ENCODE results near the gene LRP10. TPM values are rescaled to one million over a fixed set of nuclear protein-coding genes. Genes with fewer than 3 reads are reported as not detected.

LRP10 gene
- polyA plus RNA-seq, 2 of the 4 experiments (the other 2 are of a cell fraction), result 57.2 to 74.3 TPM

DNA sequence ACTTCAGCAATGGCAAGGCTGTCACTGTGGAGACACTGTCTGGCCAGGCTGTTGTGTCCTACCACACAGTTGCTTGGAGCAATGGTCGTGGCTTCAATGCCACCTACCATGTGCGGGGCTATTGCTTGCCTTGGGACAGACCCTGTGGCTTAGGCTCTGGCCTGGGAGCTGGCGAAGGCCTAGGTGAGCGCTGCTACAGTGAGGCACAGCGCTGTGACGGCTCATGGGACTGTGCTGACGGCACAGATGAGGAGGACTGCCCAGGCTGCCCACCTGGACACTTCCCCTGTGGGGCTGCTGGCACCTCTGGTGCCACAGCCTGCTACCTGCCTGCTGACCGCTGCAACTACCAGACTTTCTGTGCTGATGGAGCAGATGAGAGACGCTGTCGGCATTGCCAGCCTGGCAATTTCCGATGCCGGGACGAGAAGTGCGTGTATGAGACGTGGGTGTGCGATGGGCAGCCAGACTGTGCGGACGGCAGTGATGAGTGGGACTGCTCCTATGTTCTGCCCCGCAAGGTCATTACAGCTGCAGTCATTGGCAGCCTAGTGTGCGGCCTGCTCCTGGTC lies 4.3 kb downstream of the LRP10 start:
- 97% methylated on average over 16 of the region's 20 CpGs for WGBS (ENCODE audit: missing lambda C conversion rate)
- Histone ChIP-seq H3K4me1 (peaks cover 8% of the 10 kb centered on the region), H3K4me2 (no peak overlapping the region), H3K27ac (no peak overlapping the region), H3K4me3 (no peak overlapping the region), H3K9me3 (no peaks in the 10 kb centered on the region)
- DNase-seq (ENCODE audit: low read depth in 1 of 2, low spot score in 1 of 2), result no peak
- CTCF ChIA-PET, result interaction anchor here (0.9 to 23.1 kb wide), 4 partner anchors 11 to 108 kb away, joined by 3 to 368 read pairs (median 3); no protein-coding TSS in a partner anchor
- no peak for ATAC-seq
- no peak for FAIRE-seq
- TF ChIP-seq CBX2 (IDR thresholded peaks at IDR 0.05; ENCODE audit: borderline replicate concordance, low read depth), result no peak
- TF ChIP-seq HOXA7 (CRISPR knock-in tag; IDR thresholded peaks at IDR 0.05), result no peak
- TF ChIP-seq, protein P1, sequence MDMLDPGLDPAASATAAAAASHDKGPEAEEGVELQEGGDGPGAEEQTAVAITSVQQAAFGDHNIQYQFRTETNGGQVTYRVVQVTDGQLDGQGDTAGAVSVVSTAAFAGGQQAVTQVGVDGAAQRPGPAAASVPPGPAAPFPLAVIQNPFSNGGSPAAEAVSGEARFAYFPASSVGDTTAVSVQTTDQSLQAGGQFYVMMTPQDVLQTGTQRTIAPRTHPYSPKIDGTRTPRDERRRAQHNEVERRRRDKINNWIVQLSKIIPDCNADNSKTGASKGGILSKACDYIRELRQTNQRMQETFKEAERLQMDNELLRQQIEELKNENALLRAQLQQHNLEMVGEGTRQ (IDR thresholded peaks at IDR 0.05), result no peak
- POLR2A ChIA-PET, result no interaction called here

DNA sequence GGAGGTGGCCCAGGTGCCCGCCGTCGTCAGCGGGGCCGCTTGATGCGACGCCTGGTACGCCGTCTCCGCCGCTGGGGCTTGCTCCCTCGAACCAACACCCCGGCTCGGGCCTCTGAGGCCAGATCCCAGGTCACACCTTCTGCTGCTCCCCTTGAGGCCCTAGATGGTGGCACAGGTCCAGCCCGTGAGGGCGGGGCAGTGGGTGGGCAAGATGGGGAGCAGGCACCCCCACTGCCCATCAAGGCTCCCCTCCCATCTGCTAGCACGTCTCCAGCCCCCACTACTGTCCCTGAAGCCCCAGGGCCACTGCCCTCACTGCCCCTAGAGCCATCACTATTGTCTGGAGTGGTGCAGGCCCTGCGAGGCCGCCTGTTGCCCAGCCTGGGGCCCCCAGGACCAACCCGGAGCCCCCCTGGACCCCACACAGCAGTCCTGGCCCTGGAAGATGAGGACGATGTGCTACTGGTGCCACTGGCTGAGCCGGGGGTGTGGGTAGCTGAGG lies 5.5 kb downstream of the LRP10 start:
- ChIA-PET CTCF (interaction anchor here (1.1 to 23.1 kb wide), 2 partner anchors 19 to 23 kb away, joined by 3 to 368 read pairs; no protein-coding TSS in a partner anchor), POLR2A (no interaction called here)
- Histone ChIP-seq H3K9me3 (no peaks in the 10 kb centered on the region), H3K27ac (no peak overlapping the region), H3K4me3 (no peak overlapping the region), H3K4me1 (peaks cover 7% of the 10 kb centered on the region; the same call in 1 of the 3 replicates), H3K4me2 (no peak overlapping the region)
- ATAC-seq (no peak), DNase-seq (ENCODE audit: low read depth in 1 of 2, low spot score in 1 of 2) (no peak), FAIRE-seq (no peak)
- TF ChIP-seq FOXS1 (CRISPR knock-in tag; IDR thresholded peaks at IDR 0.05), result no peak
- TF ChIP-seq, protein P2, sequence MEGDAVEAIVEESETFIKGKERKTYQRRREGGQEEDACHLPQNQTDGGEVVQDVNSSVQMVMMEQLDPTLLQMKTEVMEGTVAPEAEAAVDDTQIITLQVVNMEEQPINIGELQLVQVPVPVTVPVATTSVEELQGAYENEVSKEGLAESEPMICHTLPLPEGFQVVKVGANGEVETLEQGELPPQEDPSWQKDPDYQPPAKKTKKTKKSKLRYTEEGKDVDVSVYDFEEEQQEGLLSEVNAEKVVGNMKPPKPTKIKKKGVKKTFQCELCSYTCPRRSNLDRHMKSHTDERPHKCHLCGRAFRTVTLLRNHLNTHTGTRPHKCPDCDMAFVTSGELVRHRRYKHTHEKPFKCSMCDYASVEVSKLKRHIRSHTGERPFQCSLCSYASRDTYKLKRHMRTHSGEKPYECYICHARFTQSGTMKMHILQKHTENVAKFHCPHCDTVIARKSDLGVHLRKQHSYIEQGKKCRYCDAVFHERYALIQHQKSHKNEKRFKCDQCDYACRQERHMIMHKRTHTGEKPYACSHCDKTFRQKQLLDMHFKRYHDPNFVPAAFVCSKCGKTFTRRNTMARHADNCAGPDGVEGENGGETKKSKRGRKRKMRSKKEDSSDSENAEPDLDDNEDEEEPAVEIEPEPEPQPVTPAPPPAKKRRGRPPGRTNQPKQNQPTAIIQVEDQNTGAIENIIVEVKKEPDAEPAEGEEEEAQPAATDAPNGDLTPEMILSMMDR (IDR thresholded peaks at IDR 0.05), result no peak
- no peak for TF ChIP-seq CBX8 (IDR thresholded peaks at IDR 0.05)
- 96% methylated on average over 19 of the region's 22 CpGs for WGBS (ENCODE audit: missing lambda C conversion rate)

DNA sequence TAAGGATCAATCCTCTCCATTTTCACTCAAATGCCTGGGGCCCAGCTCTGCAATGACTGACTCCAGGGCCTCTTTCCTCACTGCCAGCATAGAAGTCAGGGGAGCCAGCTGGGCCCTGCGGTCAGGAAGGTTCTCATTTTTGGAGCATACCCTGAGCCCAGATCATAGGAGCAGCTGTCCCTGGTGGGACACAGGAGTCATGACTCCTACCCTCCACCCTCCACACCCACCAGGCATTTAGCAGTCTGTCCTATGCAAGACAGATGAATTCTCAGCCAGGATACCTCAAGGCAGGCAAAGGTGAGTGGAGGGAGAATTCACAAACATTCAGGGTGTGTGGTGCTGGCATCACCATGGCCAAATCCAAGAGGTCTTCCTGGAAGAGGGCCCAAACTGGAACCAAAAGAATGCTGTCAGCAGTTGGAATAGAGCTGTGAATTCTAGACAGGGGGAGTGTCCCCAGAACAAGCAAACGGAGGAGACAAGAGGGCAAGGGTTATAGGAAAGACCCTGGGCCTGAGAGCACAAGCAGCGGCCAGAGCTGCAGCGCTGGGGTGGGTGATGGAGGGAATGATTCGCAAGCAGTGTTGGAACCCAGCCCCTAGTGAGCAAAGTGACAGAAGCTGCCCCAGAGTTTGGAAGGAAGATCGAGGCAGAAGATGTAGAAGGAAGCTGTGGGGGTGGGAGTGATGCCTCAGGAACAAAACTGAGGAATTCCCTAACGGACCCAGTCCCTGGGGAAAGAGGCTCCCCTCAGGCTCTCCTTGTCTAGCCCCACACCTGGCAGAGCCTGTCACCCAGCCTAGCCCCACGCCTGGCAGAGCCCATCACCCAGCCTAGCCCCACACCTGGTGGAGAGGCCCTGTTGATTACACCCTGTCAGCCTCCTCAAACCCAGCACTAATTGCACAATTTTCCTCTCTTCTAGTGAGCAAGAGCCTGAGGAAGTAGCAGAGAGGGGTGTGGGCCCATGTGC lies 7.0 kb downstream of the LRP10 start:
- no peak for FAIRE-seq

DNA sequence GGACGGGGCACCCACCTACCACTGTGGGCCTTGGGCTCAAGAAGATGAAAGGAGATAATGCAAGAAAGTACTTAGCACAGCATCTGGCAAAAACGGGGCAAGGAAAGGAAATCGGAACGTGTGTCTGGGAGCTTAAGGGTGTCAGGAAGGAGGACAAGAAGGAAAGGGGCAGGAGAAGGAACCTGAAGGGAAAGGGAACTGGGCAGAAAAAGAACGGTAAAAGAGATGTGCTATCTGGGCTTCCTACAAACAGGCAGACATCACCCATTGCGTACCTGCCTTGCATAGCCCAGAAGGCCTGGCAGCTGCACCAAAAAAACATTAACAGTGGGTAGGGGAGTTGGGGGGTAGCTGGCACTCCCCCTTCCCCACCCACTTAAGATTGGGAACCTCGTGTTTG lies 10.5 kb downstream of the LRP10 start:
- FAIRE-seq (no peak), DNase-seq (ENCODE audit: low read depth in 1 of 2, low spot score in 1 of 2) (no peak), ATAC-seq (no peak)
- 67% methylated on average over 7 of the region's 7 CpGs for WGBS (ENCODE audit: missing lambda C conversion rate)
- CTCF ChIA-PET, result interaction anchor here (0.7 to 23.1 kb wide), 10 partner anchors 9 to 326 kb away, joined by 3 to 368 read pairs (median 8); partner anchors contain the start of genes CDH24, LRP10 and PRMT5
- Histone ChIP-seq H3K9me3 (no peaks in the 10 kb centered on the region), H3K27ac (no peak overlapping the region), H3K4me2 (no peak overlapping the region), H3K4me3 (no peak overlapping the region), H3K4me1 (peaks cover 7% of the 10 kb centered on the region; the same call in 1 of the 3 replicates)
- POLR2A ChIA-PET, result interaction anchor here (1.0 kb wide), 1 partner anchor 11 kb away, joined by 3 read pairs; the partner anchor contains the start of gene LRP10
- TF ChIP-seq, protein P3, sequence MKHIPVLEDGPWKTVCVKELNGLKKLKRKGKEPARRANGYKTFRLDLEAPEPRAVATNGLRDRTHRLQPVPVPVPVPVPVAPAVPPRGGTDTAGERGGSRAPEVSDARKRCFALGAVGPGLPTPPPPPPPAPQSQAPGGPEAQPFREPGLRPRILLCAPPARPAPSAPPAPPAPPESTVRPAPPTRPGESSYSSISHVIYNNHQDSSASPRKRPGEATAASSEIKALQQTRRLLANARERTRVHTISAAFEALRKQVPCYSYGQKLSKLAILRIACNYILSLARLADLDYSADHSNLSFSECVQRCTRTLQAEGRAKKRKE (CRISPR knock-in tag; IDR thresholded peaks at IDR 0.05; ENCODE audit: low read depth), result no peak
- no peak for TF ChIP-seq SREBF2 (IDR thresholded peaks at IDR 0.05)
- TF ChIP-seq, protein P4, sequence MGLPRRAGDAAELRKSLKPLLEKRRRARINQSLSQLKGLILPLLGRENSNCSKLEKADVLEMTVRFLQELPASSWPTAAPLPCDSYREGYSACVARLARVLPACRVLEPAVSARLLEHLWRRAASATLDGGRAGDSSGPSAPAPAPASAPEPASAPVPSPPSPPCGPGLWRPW (IDR thresholded peaks at IDR 0.05), result no peak
- no peak for TF ChIP-seq PHF8 (IDR thresholded peaks at IDR 0.05; ENCODE audit: borderline replicate concordance, low read depth)
- TF ChIP-seq, protein P5, sequence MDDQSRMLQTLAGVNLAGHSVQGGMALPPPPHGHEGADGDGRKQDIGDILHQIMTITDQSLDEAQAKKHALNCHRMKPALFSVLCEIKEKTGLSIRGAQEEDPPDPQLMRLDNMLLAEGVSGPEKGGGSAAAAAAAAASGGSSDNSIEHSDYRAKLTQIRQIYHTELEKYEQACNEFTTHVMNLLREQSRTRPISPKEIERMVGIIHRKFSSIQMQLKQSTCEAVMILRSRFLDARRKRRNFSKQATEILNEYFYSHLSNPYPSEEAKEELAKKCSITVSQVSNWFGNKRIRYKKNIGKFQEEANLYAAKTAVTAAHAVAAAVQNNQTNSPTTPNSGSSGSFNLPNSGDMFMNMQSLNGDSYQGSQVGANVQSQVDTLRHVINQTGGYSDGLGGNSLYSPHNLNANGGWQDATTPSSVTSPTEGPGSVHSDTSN (IDR thresholded peaks at IDR 0.05), result no peak
- TF ChIP-seq TP53 (CRISPR knock-in tag; IDR thresholded peaks at IDR 0.05), result no peak
- TF ChIP-seq RFX5 (IDR thresholded peaks at IDR 0.05), result no peak
- TF ChIP-seq CBX8 (IDR thresholded peaks at IDR 0.05), result no peak
- no peak for TF ChIP-seq POLR2A (IDR thresholded peaks at IDR 0.05; ENCODE audit: low read length)
- no peak for TF ChIP-seq BHLHE40 (IDR thresholded peaks at IDR 0.05; ENCODE audit: low read depth, low read length)
- no peak for TF ChIP-seq EHMT2 (IDR thresholded peaks at IDR 0.05; ENCODE audit: low read depth)
- TF ChIP-seq CHD2 (IDR thresholded peaks at IDR 0.05; ENCODE audit: low read length, partially characterized antibody), result no peak
- TF ChIP-seq, protein P1 (IDR thresholded peaks at IDR 0.05), result no peak

More for the DNA sequence above, 7.0 kb downstream of the LRP10 start:
- ATAC-seq (no peak), DNase-seq (ENCODE audit: low read depth in 1 of 2, low spot score in 1 of 2) (no peak)
- TF ChIP-seq CBX8 (IDR thresholded peaks at IDR 0.05) (no peak), ZFP36 (IDR thresholded peaks at IDR 0.05; ENCODE audit: borderline replicate concordance, partially characterized antibody) (peak; percentile 52)
- H3K27ac ChIP-seq, result no peak overlapping the region
- no peaks in the 10 kb centered on the region; the same call in 2 of the 3 replicates for H3K4me1 ChIP-seq
- no peaks in the 10 kb centered on the region for H3K9me3 ChIP-seq
- ChIA-PET POLR2A (no interaction called here), CTCF (interaction anchor here (0.7 to 23.1 kb wide), 4 partner anchors 17 to 322 kb away, joined by 3 to 368 read pairs (median 5); no protein-coding TSS in a partner anchor)
- no peak overlapping the region for H3K4me3 ChIP-seq
- no peak overlapping the region for H3K4me2 ChIP-seq
- WGBS (ENCODE audit: missing lambda C conversion rate), result 88% methylated on average over 8 of the region's 8 CpGs

Data from A549 (cell line).